Stimulated activated CD4-positive, alpha-beta T cell treated with anti-CD3 and anti-CD28 coated beads, Interleukin-12 subunit alpha, Interleukin-12 subunit beta, amount 100 ng/mL, for 24 hours (primary cell): ENCODE results near the gene TMEM259.
"Not testable (repeated sequence)": the region's sequence is repeated elsewhere in the genome, so short reads cannot be mapped to it uniquely, and the experiment has no call there.

Experiments used
- DNase-seq, 2 experiments: peaks; one replicate each; pipeline ENCODE4 v3.0.0-alpha.2; 2020; ENCODE audit warnings: low read depth in 2 of 2

Gene TMEM259

GRCh38 chr19:1040476-1041271 lies 19.8 kb upstream of the TMEM259 start:
- DNase-seq: peak; percentile 79 to 89

- DNase-seq: peak; percentile 98 to 100
Measured at GRCh38 chr19:1039646-1040475, 18.9 kb upstream of the TMEM259 start, which contains the start of gene ABCA7. ABCA7 (plus strand) TSS chr19:1040107; CDS start chr19:1041362, 1,255 bp downstream.

GRCh38 chr19:1038978-1039645 lies 18.2 kb upstream of the TMEM259 start:
- no peak for DNase-seq

GRCh38 chr19:1037621-1038064 lies 16.7 kb upstream of the TMEM259 start:
- no peak for DNase-seq

- no peak for DNase-seq
Measured at GRCh38 chr19:1035998-1036621, 15.2 kb upstream of the TMEM259 start.

GRCh38 chr19:1032264-1032867 lies 11.4 kb upstream of the TMEM259 start:
- DNase-seq: no peak

- DNase-seq: no peak
Measured at GRCh38 chr19:1028062-1028926, 7.4 kb upstream of the TMEM259 start.

- DNase-seq: no peak
Measured at GRCh38 chr19:1027650-1028061, 6.7 kb upstream of the TMEM259 start.

- no peak for DNase-seq
Measured at GRCh38 chr19:1026783-1027649, 6.1 kb upstream of the TMEM259 start.

GRCh38 chr19:1025960-1026782 lies 5.2 kb upstream of the TMEM259 start, which contains the start of gene CNN2:
CNN2 (plus strand) TSS chr19:1026608; CDS start chr19:1026662, 54 bp downstream.
- DNase-seq: peak in 1 of 2 experiments; percentile 64

- not testable (repeated sequence) for DNase-seq
Measured at GRCh38 chr19:1025080-1025479, 4.2 kb upstream of the TMEM259 start.

- not testable (repeated sequence) for DNase-seq
Measured at GRCh38 chr19:1023883-1024188, 2.9 kb upstream of the TMEM259 start.

- DNase-seq: no peak
Measured at GRCh38 chr19:1019980-1020867, 699 bp downstream of the TMEM259 start.

GRCh38 chr19:1019616-1019961 lies 1.3 kb downstream of the TMEM259 start:
- no peak for DNase-seq

- DNase-seq: no peak
Measured at GRCh38 chr19:1018932-1019615, 1.8 kb downstream of the TMEM259 start.

GRCh38 chr19:1018393-1018792 lies 2.5 kb downstream of the TMEM259 start:
- DNase-seq: no peak

- DNase-seq: no peak
Measured at GRCh38 chr19:1017906-1018305, 3.0 kb downstream of the TMEM259 start.
